Measurements from ENCODE around the gene SKIC8. TPM values are rescaled to one million over a fixed set of nuclear protein-coding genes. Genes with fewer than 3 reads are reported as not detected.

Gene SKIC8
- total RNA-seq, 1 experiment from 2014 or later, result 56.2 TPM

DNA sequence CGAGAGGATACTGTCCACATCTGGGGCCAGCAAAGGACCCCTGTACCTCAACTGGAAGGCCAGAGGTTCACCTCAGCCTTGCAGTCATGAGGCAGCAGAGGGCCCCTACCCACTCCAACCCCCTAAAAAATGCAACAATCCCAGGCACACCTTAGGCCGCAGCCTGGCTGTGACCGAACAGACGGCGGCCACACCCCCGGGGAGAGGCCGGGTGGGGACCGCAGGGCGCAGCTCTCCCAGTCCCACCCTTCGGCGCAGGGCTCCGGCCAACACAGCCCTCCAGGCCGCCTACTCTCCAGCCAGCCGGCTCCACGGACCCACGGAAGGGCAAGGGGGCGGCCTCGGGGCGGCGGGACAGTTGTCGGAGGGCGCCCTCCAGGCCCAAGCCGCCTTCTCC, 35.5 kb downstream of the SKIC8 start:
- H3K4me1 Mint-ChIP-seq (ENCODE audit: insufficient read depth, unreplicated experiment), result peaks cover 4% of the 10 kb centered on the region
- H3K27me3 Mint-ChIP-seq (ENCODE audit: insufficient read depth, unreplicated experiment), result no peaks in the 10 kb centered on the region
- no peak overlapping the region for H3K27ac Mint-ChIP-seq (ENCODE audit: low read depth, unreplicated experiment)
- TF ChIP-seq, protein P1, sequence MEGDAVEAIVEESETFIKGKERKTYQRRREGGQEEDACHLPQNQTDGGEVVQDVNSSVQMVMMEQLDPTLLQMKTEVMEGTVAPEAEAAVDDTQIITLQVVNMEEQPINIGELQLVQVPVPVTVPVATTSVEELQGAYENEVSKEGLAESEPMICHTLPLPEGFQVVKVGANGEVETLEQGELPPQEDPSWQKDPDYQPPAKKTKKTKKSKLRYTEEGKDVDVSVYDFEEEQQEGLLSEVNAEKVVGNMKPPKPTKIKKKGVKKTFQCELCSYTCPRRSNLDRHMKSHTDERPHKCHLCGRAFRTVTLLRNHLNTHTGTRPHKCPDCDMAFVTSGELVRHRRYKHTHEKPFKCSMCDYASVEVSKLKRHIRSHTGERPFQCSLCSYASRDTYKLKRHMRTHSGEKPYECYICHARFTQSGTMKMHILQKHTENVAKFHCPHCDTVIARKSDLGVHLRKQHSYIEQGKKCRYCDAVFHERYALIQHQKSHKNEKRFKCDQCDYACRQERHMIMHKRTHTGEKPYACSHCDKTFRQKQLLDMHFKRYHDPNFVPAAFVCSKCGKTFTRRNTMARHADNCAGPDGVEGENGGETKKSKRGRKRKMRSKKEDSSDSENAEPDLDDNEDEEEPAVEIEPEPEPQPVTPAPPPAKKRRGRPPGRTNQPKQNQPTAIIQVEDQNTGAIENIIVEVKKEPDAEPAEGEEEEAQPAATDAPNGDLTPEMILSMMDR (IDR thresholded peaks at IDR 0.05; ENCODE audit: unreplicated experiment), result no peak
- ChIA-PET CTCF (no interaction called here), POLR2A (no interaction called here)
- H3K4me3 Mint-ChIP-seq (ENCODE audit: unreplicated experiment), result no peak overlapping the region
- DNase-seq (ENCODE audit: unreplicated experiment), result no peak
- H3K9me3 Mint-ChIP-seq (ENCODE audit: unreplicated experiment), result no peaks in the 10 kb centered on the region
- peaks cover 6% of the 10 kb centered on the region for H3K36me3 Mint-ChIP-seq (ENCODE audit: insufficient read depth, unreplicated experiment)
- BruUV-seq (replicated peaks), result no TSS peak
- intact Hi-C loops (cut with micrococcal nuclease), result no loop called here

DNA sequence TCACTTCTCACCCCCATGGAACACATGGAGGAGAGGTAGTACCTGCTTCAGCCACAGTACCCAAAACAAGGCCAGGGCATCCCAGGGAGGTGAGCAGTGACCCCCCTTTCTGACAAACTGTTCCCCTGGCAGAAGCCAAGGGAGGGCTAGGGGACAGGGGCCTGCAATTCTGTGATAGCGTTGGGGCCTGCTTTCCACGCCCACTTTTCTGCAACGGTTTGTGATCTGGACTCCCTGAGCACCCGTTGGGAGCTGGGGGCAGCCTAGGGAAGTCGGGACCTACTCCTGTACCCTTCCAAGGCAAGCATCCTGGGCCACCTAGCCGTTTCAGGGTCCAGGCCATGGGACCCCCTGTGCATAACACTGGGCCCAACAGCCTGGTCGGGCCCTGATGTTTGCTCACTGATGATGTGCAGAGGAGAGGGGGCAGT, 36.0 kb downstream of the SKIC8 start:
- CTCF ChIA-PET, result interaction anchor here (0.6 to 0.8 kb wide), 2 partner anchors 22 to 40 kb away, joined by 3 to 4 read pairs; no protein-coding TSS in a partner anchor
- TF ChIP-seq, protein P1 (IDR thresholded peaks at IDR 0.05; ENCODE audit: unreplicated experiment), result no peak
- intact Hi-C loops (cut with micrococcal nuclease), result no loop called here

DNA sequence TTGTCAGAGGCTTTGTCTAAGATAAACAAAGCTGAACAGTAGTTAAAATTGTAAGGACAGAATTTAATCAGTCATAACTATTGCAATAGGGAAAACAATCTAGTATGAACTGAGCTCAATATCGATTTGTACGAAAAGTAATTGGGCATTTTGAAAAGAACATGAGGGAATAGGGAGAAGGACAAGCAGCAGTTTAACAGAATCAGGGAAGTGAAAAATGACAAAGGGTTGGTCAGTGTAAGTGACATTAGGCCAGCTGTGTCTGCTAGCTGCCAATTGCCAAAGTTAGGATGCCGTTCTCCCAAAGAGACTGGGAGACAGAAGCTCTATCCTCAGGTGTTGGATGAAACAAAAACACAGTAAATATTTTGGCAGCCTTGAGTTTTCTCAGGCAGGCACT, 38.3 kb downstream of the SKIC8 start:
- H3K9me3 Mint-ChIP-seq (ENCODE audit: unreplicated experiment), result no peaks in the 10 kb centered on the region
- peaks cover 6% of the 10 kb centered on the region for H3K36me3 Mint-ChIP-seq (ENCODE audit: insufficient read depth, unreplicated experiment)
- no peak overlapping the region for H3K4me3 Mint-ChIP-seq (ENCODE audit: unreplicated experiment)
- intact Hi-C loops (cut with micrococcal nuclease), result no loop called here
- peaks cover 8% of the 10 kb centered on the region for H3K27me3 Mint-ChIP-seq (ENCODE audit: insufficient read depth, unreplicated experiment)
- BruUV-seq (replicated peaks), result no TSS peak
- ChIA-PET POLR2A (no interaction called here), CTCF (interaction anchor here (1.3 kb wide), 1 partner anchor 21 kb away, joined by 4 read pairs; no protein-coding TSS in a partner anchor)
- H3K4me1 Mint-ChIP-seq (ENCODE audit: insufficient read depth, unreplicated experiment), result peaks cover 4% of the 10 kb centered on the region
- no peak overlapping the region for H3K27ac Mint-ChIP-seq (ENCODE audit: low read depth, unreplicated experiment)
- TF ChIP-seq, protein P1 (IDR thresholded peaks at IDR 0.05; ENCODE audit: unreplicated experiment), result no peak
- no peak for DNase-seq (ENCODE audit: unreplicated experiment)

More for the DNA sequence above, 36.0 kb downstream of the SKIC8 start:
- H3K4me1 Mint-ChIP-seq (ENCODE audit: insufficient read depth, unreplicated experiment), result peaks cover 4% of the 10 kb centered on the region
- POLR2A ChIA-PET, result no interaction called here
- H3K9me3 Mint-ChIP-seq (ENCODE audit: unreplicated experiment), result no peaks in the 10 kb centered on the region
- peaks cover 6% of the 10 kb centered on the region for H3K36me3 Mint-ChIP-seq (ENCODE audit: insufficient read depth, unreplicated experiment)
- no peaks in the 10 kb centered on the region for H3K27me3 Mint-ChIP-seq (ENCODE audit: insufficient read depth, unreplicated experiment)
- H3K27ac Mint-ChIP-seq (ENCODE audit: low read depth, unreplicated experiment), result no peak overlapping the region
- DNase-seq (ENCODE audit: unreplicated experiment), result no peak
- no peak overlapping the region for H3K4me3 Mint-ChIP-seq (ENCODE audit: unreplicated experiment)
- BruUV-seq (replicated peaks), result no TSS peak

GRCh38 chr15:78260489-78260888, 38.9 kb downstream of the SKIC8 start:
- TF ChIP-seq, protein P1 (IDR thresholded peaks at IDR 0.05; ENCODE audit: unreplicated experiment), result no peak
- Mint-ChIP-seq H3K4me1 (ENCODE audit: insufficient read depth, unreplicated experiment) (no peaks in the 10 kb centered on the region), H3K27me3 (ENCODE audit: insufficient read depth, unreplicated experiment) (peaks cover 8% of the 10 kb centered on the region), H3K36me3 (ENCODE audit: insufficient read depth, unreplicated experiment) (peaks cover 6% of the 10 kb centered on the region), H3K9me3 (ENCODE audit: unreplicated experiment) (no peaks in the 10 kb centered on the region), H3K4me3 (ENCODE audit: unreplicated experiment) (no peak overlapping the region), H3K27ac (ENCODE audit: low read depth, unreplicated experiment) (no peak overlapping the region)
- BruUV-seq (replicated peaks), result no TSS peak
- intact Hi-C loops (cut with micrococcal nuclease), result no loop called here
- ChIA-PET POLR2A (interaction anchor here (0.7 kb wide), 1 partner anchor 302 kb away, joined by 4 read pairs; no protein-coding TSS in a partner anchor), CTCF (interaction anchor here (1.3 kb wide), 1 partner anchor 20 kb away, joined by 4 read pairs; no protein-coding TSS in a partner anchor)
- no peak for DNase-seq (ENCODE audit: unreplicated experiment)

All from MCF 10A (cell line).